H1 (cell line): Measurements from ENCODE around the gene KIAA0930. TPM values are rescaled to one million over a fixed set of nuclear protein-coding genes. Genes with fewer than 3 reads are reported as not detected.

Source experiments
- CTCF ChIA-PET: fragments of 300-600 bp; sonication (Branson Sonifier 250); formaldehyde crosslinking; loops from one replicate; lab custom pipeline; 2021; ENCODE audit not compliant: partially characterized antibody; lab: Charles Lee
- POLR2A ChIA-PET: fragments of 300-600 bp; sonication (Branson Sonifier 250); formaldehyde crosslinking; loops from one replicate; lab custom pipeline; 2021; ENCODE audit warnings: inconsistent platforms; ENCODE audit not compliant: partially characterized antibody; lab: Charles Lee
- DNase-seq, 2 experiments: peaks; one replicate each; pipeline versions ENCODE4 v3.0.0 to v3.0.0-alpha.2; 2010 to 2022; ENCODE audit warnings: low spot score in 2 of 2, low read depth in 1 of 2, mixed read lengths in 1 of 2
- FAIRE-seq: peaks from 2 replicates; lab custom pipeline; 2011; peaks lifted over from hg19 to GRCh38; lab: Jason Lieb, UNC
- H2AFZ ChIP-seq: 2 replicates; pipeline ENCODE4 v1.8.1; 2012; ENCODE audit warnings: low read length, inconsistent platforms
- H2AK5ac ChIP-seq: 2 replicates; pipeline ENCODE4 v1.6.1; 2013; ENCODE audit warnings: low read depth, low read length
- H2BK120ac ChIP-seq: replicated peaks from 2 replicates; pipeline ENCODE3; 2013; ENCODE audit warnings: low read depth, low read length, inconsistent platforms
- H2BK12ac ChIP-seq: 2 replicates; pipeline ENCODE4 v1.6.1; 2013; ENCODE audit warnings: low read depth, low read length
- H2BK15ac ChIP-seq: 2 replicates; pipeline ENCODE4 v1.6.1; 2013; ENCODE audit warnings: low read length
- H2BK20ac ChIP-seq: 2 replicates; pipeline ENCODE4 v1.6.1; 2013; ENCODE audit warnings: low read length
- H2BK5ac ChIP-seq: 2 replicates; pipeline ENCODE4 v1.6.1; 2013; ENCODE audit warnings: low read depth, low read length
- H3K14ac ChIP-seq: 2 replicates; pipeline ENCODE4 v1.6.1; 2013; ENCODE audit warnings: inconsistent platforms; ENCODE audit not compliant: insufficient read length
- H3K18ac ChIP-seq: 2 replicates; pipeline ENCODE4 v1.6.1; 2013; ENCODE audit warnings: low read length; ENCODE audit errors: extremely low read depth
- H3K23ac ChIP-seq: 2 replicates; pipeline ENCODE4 v1.6.1; 2013; ENCODE audit warnings: inconsistent platforms; ENCODE audit not compliant: insufficient read length
- H3K23me2 ChIP-seq: 2 replicates; pipeline ENCODE4 v1.6.1; 2013; ENCODE audit warnings: low read depth, low read length
- H3K27ac ChIP-seq: 2 replicates; pipeline ENCODE4 v1.6.1; 2011; ENCODE audit warnings: low read depth, low read length, inconsistent platforms
- H3K27me3 ChIP-seq, 4 experiments: replicated peaks in 1 of 4; 1 replicate in 1 of 4; 2 replicates in 3 of 4; pipeline versions ENCODE4 v1.6.1 to v1.8.1; 2011 to 2013; ENCODE audit warnings: low read length in 3 of 4, mild to moderate bottlenecking in 3 of 4, inconsistent platforms in 2 of 4, mixed read lengths in 2 of 4, moderate library complexity in 1 of 4; ENCODE audit not compliant: control insufficient read depth in 3 of 4, insufficient read depth in 3 of 4; ENCODE audit errors: extremely low read depth in 1 of 4
- H3K36me3 ChIP-seq, 4 experiments: 2 replicates each; pipeline versions ENCODE4 v1.6.1 to v1.8.1; 2011 to 2013; ENCODE audit warnings: mild to moderate bottlenecking in 4 of 4, low read length in 3 of 4, moderate library complexity in 2 of 4, control low read depth in 1 of 4, inconsistent platforms in 1 of 4; ENCODE audit not compliant: insufficient read depth in 4 of 4, control insufficient read depth in 2 of 4
- H3K4ac ChIP-seq: replicated peaks from 2 replicates; pipeline ENCODE3; 2013; ENCODE audit warnings: low read length, low read depth, mixed read lengths, inconsistent platforms; ENCODE audit not compliant: insufficient read length
- H3K4me1 ChIP-seq, 4 experiments: replicated peaks in 1 of 4; 1 replicate in 1 of 4; 2 replicates in 3 of 4; pipeline versions ENCODE4 v1.6.1 to v1.8.1; 2011 to 2013; ENCODE audit warnings: low read length in 3 of 4, inconsistent platforms in 2 of 4, mixed read lengths in 1 of 4; ENCODE audit not compliant: insufficient read depth in 4 of 4, control insufficient read depth in 3 of 4
- H3K4me2 ChIP-seq, 2 experiments: 2 replicates each; pipeline versions ENCODE4 v1.6.1 to v1.8.1; 2011 to 2013; ENCODE audit warnings: low read depth in 2 of 2, low read length in 2 of 2, control low read depth in 1 of 2, inconsistent platforms in 1 of 2, mild to moderate bottlenecking in 1 of 2; ENCODE audit not compliant: insufficient read depth in 1 of 2
- H3K4me3 ChIP-seq, 4 experiments: fragments of 200-600, 300-600 bp in 1 of 4; sonication (generic), shearing (Covaris generic), sonication (Bioruptor Twin) in 1 of 4; 2 replicates each; pipeline versions ENCODE4 v1.5.1 to v1.8.1; 2011 to 2016; ENCODE audit warnings: low read length in 4 of 4, low read depth in 3 of 4, control low read depth in 2 of 4, inconsistent platforms in 2 of 4, mild to moderate bottlenecking in 2 of 4, mixed read lengths in 1 of 4, moderate library complexity in 1 of 4; ENCODE audit not compliant: insufficient read depth in 2 of 4; ENCODE audit errors: extremely low read depth in 1 of 4
- H3K56ac ChIP-seq: replicated peaks from 2 replicates; pipeline ENCODE3; 2013; ENCODE audit warnings: low read depth, mild to moderate bottlenecking, mixed read lengths, low read length, inconsistent platforms; ENCODE audit not compliant: insufficient read length
- H3K79me1 ChIP-seq: 2 replicates; pipeline ENCODE4 v1.6.1; 2013; ENCODE audit warnings: low read depth, low read length, control low read depth
- H3K79me2 ChIP-seq, 2 experiments: 2 replicates each; pipeline versions ENCODE4 v1.6.1 to v1.8.1; 2012 to 2013; ENCODE audit warnings: low read length in 2 of 2, mild to moderate bottlenecking in 2 of 2, inconsistent platforms in 1 of 2; ENCODE audit not compliant: insufficient read depth in 2 of 2, control insufficient read depth in 1 of 2
- H3K9ac ChIP-seq, 4 experiments: replicated peaks in 1 of 4; 1 replicate in 1 of 4; 2 replicates in 3 of 4; pipeline versions ENCODE4 v1.6.1 to v1.8.1; 2011 to 2013; ENCODE audit warnings: low read depth in 3 of 4, low read length in 3 of 4, control low read depth in 2 of 4, mild to moderate bottlenecking in 2 of 4, moderate library complexity in 2 of 4, inconsistent platforms in 1 of 4; ENCODE audit errors: extremely low read depth in 1 of 4
- H3K9me3 ChIP-seq, 2 experiments: 2 replicates each; pipeline versions ENCODE4 v1.6.1 to v1.8.1; 2012 to 2013; ENCODE audit warnings: mild to moderate bottlenecking in 2 of 2, moderate library complexity in 2 of 2, control low read depth in 1 of 2, inconsistent platforms in 1 of 2, low read depth in 1 of 2, low read length in 1 of 2, mixed read lengths in 1 of 2; ENCODE audit not compliant: insufficient read depth in 2 of 2
- H4K20me1 ChIP-seq, 2 experiments: replicated peaks in 1 of 2; 2 replicates each; pipeline versions ENCODE3 to v1.8.1; 2011 to 2013; ENCODE audit warnings: inconsistent platforms in 2 of 2, low read length in 2 of 2, mild to moderate bottlenecking in 1 of 2; ENCODE audit not compliant: insufficient read depth in 2 of 2, control insufficient read depth in 1 of 2
- H4K5ac ChIP-seq: 2 replicates; pipeline ENCODE4 v1.6.1; 2013; ENCODE audit warnings: low read length, low read depth, mixed read lengths, inconsistent platforms; ENCODE audit not compliant: insufficient read length
- H4K8ac ChIP-seq: 2 replicates; pipeline ENCODE4 v1.8.0; 2013; ENCODE audit warnings: mild to moderate bottlenecking, moderate library complexity, low read length, inconsistent platforms; ENCODE audit not compliant: insufficient read depth; ENCODE audit errors: extremely low read depth
- H4K91ac ChIP-seq: replicated peaks from 2 replicates; pipeline ENCODE3; 2013; ENCODE audit warnings: low read length, mixed read lengths, inconsistent platforms; ENCODE audit not compliant: insufficient read length
- CBX8 ChIP-seq: fragments of 300-800, 300-1000 bp; sonication (generic); IDR thresholded peaks from 2 replicates; pipeline ENCODE4 v1.7.1; 2016; ENCODE audit warnings: low read depth, low read length, borderline replicate concordance
- GTF2F1 ChIP-seq: IDR thresholded peaks from 2 replicates; pipeline ENCODE4 v1.6.1; 2012; ENCODE audit warnings: low read depth, low read length, improper control_type of control experiment, borderline replicate concordance
- POU5F1 ChIP-seq: IDR thresholded peaks from 2 replicates; pipeline ENCODE4 v1.6.1; 2011; ENCODE audit warnings: low read depth, mild to moderate bottlenecking, low read length, moderate library complexity
- RBBP5 ChIP-seq: IDR thresholded peaks from 2 replicates; pipeline ENCODE4 v1.7.1; 2012; ENCODE audit warnings: low read depth, mild to moderate bottlenecking, inconsistent platforms, low read length, moderate library complexity, borderline replicate concordance
- SIRT6 ChIP-seq: IDR thresholded peaks from one replicate; pipeline ENCODE4 v1.7.1; 2012; ENCODE audit warnings: low read length, inconsistent platforms
- WGBS, 2 experiments: shearing (Covaris generic) in 1 of 2; methylation state at CpG; one replicate each; pipeline versions ENCODE4 v1.1.6 to v1.1.7; 2013 to 2015; ENCODE audit warnings: low lambda C conversion rate in 2 of 2, mixed read lengths in 2 of 2, inconsistent platforms in 1 of 2, low coverage in 1 of 2, missing lambda C conversion rate in 1 of 2; ENCODE audit not compliant: insufficient replicate concordance in 2 of 2, insufficient coverage in 1 of 2, insufficient read length in 1 of 2; ENCODE audit errors: extremely low coverage in 1 of 2, missing lambda C conversion rate in 1 of 2; 5-methylcytosine and 5-hydroxymethylcytosine counted together
- polyA plus RNA-seq, 7 experiments: library from polyadenylated mRNA; depleted of rRNA in 3 of 7; stranded (reverse) in 5 of 7; unstranded in 2 of 7; fragments of >200 nt in 5 of 7; fragments of 200-250 nt in 2 of 7; gene quantifications; 1 replicate in 5 of 7; 2 replicates in 1 of 7; 4 replicates in 1 of 7; pipeline versions ENCODE4 v1.2.1 to v1.2.3, GENCODE V29; 2011 to 2013; ENCODE audit warnings: missing spikeins in 2 of 7, mixed read lengths in 2 of 7
- total RNA-seq: library from RNA; stranded (reverse); fragmentation: NEBNext Ultra II Directional; extraction: Animal tissue kit (Norgen Biotek cat#: 25700); gene quantifications from 2 replicates; pipeline ENCODE4 v1.2.1, GENCODE V29; 2021
- TF ChIP-seq, protein P1 (sequence below): IDR thresholded peaks from 2 replicates; pipeline ENCODE4 v1.6.1; 2012; ENCODE audit warnings: inconsistent platforms
- TF ChIP-seq, protein P2 (sequence below): IDR thresholded peaks from 2 replicates; pipeline ENCODE4 v1.6.1; 2011; ENCODE audit warnings: low read length, improper control_type of control experiment
- TF ChIP-seq, protein P3 (sequence below): IDR thresholded peaks from 2 replicates; pipeline ENCODE4 v1.6.1; 2012; ENCODE audit warnings: low read length, inconsistent platforms

KIAA0930 gene
- total and polyA plus RNA-seq, 2 of the 8 experiments (the other 6 are each of a cell fraction or from before 2014, with no cell fraction given), result 61.9 to 66.1 TPM

DNA sequence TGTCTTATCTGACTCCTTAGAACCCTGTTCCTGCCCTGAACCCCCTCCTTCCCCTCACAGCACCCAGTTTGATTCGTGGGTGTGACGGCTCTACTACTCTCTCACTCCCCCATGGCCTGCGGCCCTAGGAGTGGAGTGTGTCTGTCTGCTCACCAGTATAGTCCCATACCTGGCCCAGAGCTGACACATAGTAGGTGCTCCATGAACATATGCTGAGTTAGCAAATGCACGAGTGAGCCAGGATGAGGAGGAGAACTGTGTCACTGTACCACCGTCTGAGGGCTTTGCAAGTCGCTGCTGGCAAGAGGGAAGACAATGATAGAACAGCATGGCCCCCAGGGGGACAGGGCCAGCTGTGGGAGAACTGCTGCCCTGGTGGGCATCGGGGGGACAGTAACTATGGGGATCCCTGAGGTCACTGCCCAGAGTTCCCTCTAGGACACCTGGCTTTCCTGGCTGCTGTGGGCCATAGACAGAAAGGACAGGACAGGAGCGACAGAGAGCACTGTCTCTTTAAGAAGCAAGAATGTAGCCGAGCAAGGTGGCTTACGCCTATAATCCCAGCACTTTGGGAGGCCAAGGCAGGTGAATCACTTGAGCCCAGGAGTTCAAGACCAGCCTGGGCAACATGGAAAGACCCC is 19.2 kb upstream of the KIAA0930 start:
- no peak overlapping the region for H2BK20ac ChIP-seq
- ChIA-PET POLR2A (no interaction called here), CTCF (interaction anchor here (0.6 to 1.0 kb wide), 3 partner anchors 12 to 258 kb away, joined by 3 read pairs; no protein-coding TSS in a partner anchor)
- H3K4ac ChIP-seq, result peak overlapping the region; percentile 87
- H3K27me3 ChIP-seq, result peaks cover 0 to 12% (median 7%) of the 10 kb centered on the region in 4 experiments; a peak in 4 of 7 replicates
- no peaks in the 10 kb centered on the region for H3K36me3 ChIP-seq
- H3K9me3 ChIP-seq, result 0 out of 4 replicates have a peak, but pooled peaks cover 0 to 2% of the 10 kb centered on the region in 2 experiments
- 0 out of 2 replicates have a peak overlapping the region, but pooled peaks have one; percentile 20 for H2BK15ac ChIP-seq
- no peak overlapping the region for H3K18ac ChIP-seq
- no peak overlapping the region for H4K5ac ChIP-seq
- 77% methylated on average over 10 of the region's 10 CpGs; no CpG with 5 or more reads in 1 of the 2 experiments for WGBS, 2 experiments
- peak overlapping the region; percentile 25; the same call in 1 of the 2 replicates for H2AFZ ChIP-seq
- H4K20me1 ChIP-seq, result no peaks in the 10 kb centered on the region
- H3K79me1 ChIP-seq, result no peaks in the 10 kb centered on the region
- FAIRE-seq (no peak), DNase-seq (no peak)
- no peak overlapping the region for H3K4me2 ChIP-seq
- no peak overlapping the region for H3K14ac ChIP-seq
- no peak overlapping the region for H3K23ac ChIP-seq
- no peak overlapping the region for H3K27ac ChIP-seq
- H3K4me3 ChIP-seq, result no peak overlapping the region
- H2BK5ac ChIP-seq, result no peak overlapping the region
- no peak overlapping the region for H2AK5ac ChIP-seq
- H3K56ac ChIP-seq, result no peak overlapping the region
- no peak overlapping the region for H4K91ac ChIP-seq
- H3K4me1 ChIP-seq, result peaks cover 0 to 4% (median under 1%) of the 10 kb centered on the region in 4 experiments; a peak in 2 of 7 replicates
- no peak overlapping the region for H2BK120ac ChIP-seq
- no peak overlapping the region for H3K9ac ChIP-seq
- peak overlapping the region; percentile 68; the same call in 1 of the 2 replicates for H2BK12ac ChIP-seq
- H3K79me2 ChIP-seq, result no peaks in the 10 kb centered on the region
- no peaks in the 10 kb centered on the region for H3K23me2 ChIP-seq
- H4K8ac ChIP-seq, result no peak overlapping the region
- TF ChIP-seq POU5F1 (no peak), RBBP5 (no peak), SIRT6 (no peak), GTF2F1 (no peak), CBX8 (no peak)
- TF ChIP-seq, protein P1, sequence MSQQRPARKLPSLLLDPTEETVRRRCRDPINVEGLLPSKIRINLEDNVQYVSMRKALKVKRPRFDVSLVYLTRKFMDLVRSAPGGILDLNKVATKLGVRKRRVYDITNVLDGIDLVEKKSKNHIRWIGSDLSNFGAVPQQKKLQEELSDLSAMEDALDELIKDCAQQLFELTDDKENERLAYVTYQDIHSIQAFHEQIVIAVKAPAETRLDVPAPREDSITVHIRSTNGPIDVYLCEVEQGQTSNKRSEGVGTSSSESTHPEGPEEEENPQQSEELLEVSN, result no peak
- TF ChIP-seq, protein P2, sequence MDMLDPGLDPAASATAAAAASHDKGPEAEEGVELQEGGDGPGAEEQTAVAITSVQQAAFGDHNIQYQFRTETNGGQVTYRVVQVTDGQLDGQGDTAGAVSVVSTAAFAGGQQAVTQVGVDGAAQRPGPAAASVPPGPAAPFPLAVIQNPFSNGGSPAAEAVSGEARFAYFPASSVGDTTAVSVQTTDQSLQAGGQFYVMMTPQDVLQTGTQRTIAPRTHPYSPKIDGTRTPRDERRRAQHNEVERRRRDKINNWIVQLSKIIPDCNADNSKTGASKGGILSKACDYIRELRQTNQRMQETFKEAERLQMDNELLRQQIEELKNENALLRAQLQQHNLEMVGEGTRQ, result no peak
- TF ChIP-seq, protein P3, sequence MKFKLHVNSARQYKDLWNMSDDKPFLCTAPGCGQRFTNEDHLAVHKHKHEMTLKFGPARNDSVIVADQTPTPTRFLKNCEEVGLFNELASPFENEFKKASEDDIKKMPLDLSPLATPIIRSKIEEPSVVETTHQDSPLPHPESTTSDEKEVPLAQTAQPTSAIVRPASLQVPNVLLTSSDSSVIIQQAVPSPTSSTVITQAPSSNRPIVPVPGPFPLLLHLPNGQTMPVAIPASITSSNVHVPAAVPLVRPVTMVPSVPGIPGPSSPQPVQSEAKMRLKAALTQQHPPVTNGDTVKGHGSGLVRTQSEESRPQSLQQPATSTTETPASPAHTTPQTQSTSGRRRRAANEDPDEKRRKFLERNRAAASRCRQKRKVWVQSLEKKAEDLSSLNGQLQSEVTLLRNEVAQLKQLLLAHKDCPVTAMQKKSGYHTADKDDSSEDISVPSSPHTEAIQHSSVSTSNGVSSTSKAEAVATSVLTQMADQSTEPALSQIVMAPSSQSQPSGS, result no peak
